Measurements from ENCODE around the gene DAB2IP. TPM values are rescaled to one million over a fixed set of nuclear protein-coding genes. Genes with fewer than 3 reads are reported as not detected.

Gene DAB2IP
- total RNA-seq, 1 experiment from 2014 or later = 56.3 TPM

- intact Hi-C loops (cut with micrococcal nuclease; ENCODE audit: unreplicated experiment) = loop anchor here (5.0 kb wide), 1 partner anchor 36 kb away; no protein-coding TSS in a partner anchor
- Mint-ChIP-seq H3K27me3 (ENCODE audit: unreplicated experiment) (no peaks in the 10 kb centered on the region), H3K36me3 (ENCODE audit: insufficient read depth, unreplicated experiment) (peaks cover 17% of the 10 kb centered on the region), H3K9me3 (ENCODE audit: low read depth, unreplicated experiment) (no peaks in the 10 kb centered on the region), H3K27ac (ENCODE audit: unreplicated experiment) (no peak overlapping the region), H3K4me1 (ENCODE audit: low read depth, unreplicated experiment) (peaks cover 8% of the 10 kb centered on the region), H3K4me3 (ENCODE audit: low read depth, unreplicated experiment) (no peak overlapping the region)
- CTCF ChIA-PET = interaction anchor here (0.7 to 1.2 kb wide), 3 partner anchors 10 to 18 kb away, joined by 3 read pairs; no protein-coding TSS in a partner anchor
- TF ChIP-seq CTCF (IDR thresholded peaks at IDR 0.05; ENCODE audit: unreplicated experiment) = no peak
- no peak for DNase-seq
- BruUV-seq (replicated peaks) = no TSS peak
Measured at GRCh38 chr9:121701736-121702261, 50.4 kb downstream of the DAB2IP start.

GRCh38 chr9:121703014-121703734 lies 51.7 kb downstream of the DAB2IP start:
- intact Hi-C loops (cut with micrococcal nuclease; ENCODE audit: unreplicated experiment) = loop anchor here (5.0 kb wide), 1 partner anchor 34 kb away; no protein-coding TSS in a partner anchor
- no peak for TF ChIP-seq CTCF (IDR thresholded peaks at IDR 0.05; ENCODE audit: unreplicated experiment)
- H3K27ac Mint-ChIP-seq (ENCODE audit: unreplicated experiment) = no peak overlapping the region
- no peak for DNase-seq
- peaks cover 17% of the 10 kb centered on the region for H3K36me3 Mint-ChIP-seq (ENCODE audit: insufficient read depth, unreplicated experiment)
- peaks cover 8% of the 10 kb centered on the region for H3K4me1 Mint-ChIP-seq (ENCODE audit: low read depth, unreplicated experiment)
- no peaks in the 10 kb centered on the region for H3K9me3 Mint-ChIP-seq (ENCODE audit: low read depth, unreplicated experiment)
- no peaks in the 10 kb centered on the region for H3K27me3 Mint-ChIP-seq (ENCODE audit: unreplicated experiment)
- BruUV-seq (replicated peaks) = no TSS peak
- CTCF ChIA-PET = interaction anchor here (1.2 kb wide), 1 partner anchor 16 kb away, joined by 3 read pairs; no protein-coding TSS in a partner anchor
- H3K4me3 Mint-ChIP-seq (ENCODE audit: low read depth, unreplicated experiment) = no peak overlapping the region

GRCh38 chr9:121704281-121704680 lies 52.8 kb downstream of the DAB2IP start:
- CTCF ChIA-PET = no interaction called here
- Mint-ChIP-seq H3K4me3 (ENCODE audit: low read depth, unreplicated experiment) (no peak overlapping the region), H3K36me3 (ENCODE audit: insufficient read depth, unreplicated experiment) (peaks cover 17% of the 10 kb centered on the region), H3K27me3 (ENCODE audit: unreplicated experiment) (no peaks in the 10 kb centered on the region), H3K27ac (ENCODE audit: unreplicated experiment) (no peak overlapping the region), H3K4me1 (ENCODE audit: low read depth, unreplicated experiment) (peaks cover 8% of the 10 kb centered on the region), H3K9me3 (ENCODE audit: low read depth, unreplicated experiment) (no peaks in the 10 kb centered on the region)
- intact Hi-C loops (cut with micrococcal nuclease; ENCODE audit: unreplicated experiment) = loop anchor here (5.0 kb wide), 1 partner anchor 33 kb away; no protein-coding TSS in a partner anchor
- BruUV-seq (replicated peaks) = no TSS peak
- TF ChIP-seq CTCF (IDR thresholded peaks at IDR 0.05; ENCODE audit: unreplicated experiment) = no peak
- no peak for DNase-seq

GRCh38 chr9:121706149-121706750 lies 54.8 kb downstream of the DAB2IP start:
- Mint-ChIP-seq H3K4me1 (ENCODE audit: low read depth, unreplicated experiment) (peaks cover 8% of the 10 kb centered on the region), H3K36me3 (ENCODE audit: insufficient read depth, unreplicated experiment) (no peaks in the 10 kb centered on the region), H3K27me3 (ENCODE audit: unreplicated experiment) (no peaks in the 10 kb centered on the region), H3K9me3 (ENCODE audit: low read depth, unreplicated experiment) (no peaks in the 10 kb centered on the region), H3K4me3 (ENCODE audit: low read depth, unreplicated experiment) (no peak overlapping the region), H3K27ac (ENCODE audit: unreplicated experiment) (no peak overlapping the region)
- TF ChIP-seq CTCF (IDR thresholded peaks at IDR 0.05; ENCODE audit: unreplicated experiment) = no peak
- no peak for DNase-seq
- intact Hi-C loops (cut with micrococcal nuclease; ENCODE audit: unreplicated experiment) = no loop called here
- CTCF ChIA-PET = no interaction called here
- no TSS peak for BruUV-seq (replicated peaks)

Measured in Calu3 (cell line).